MM.1S (cell line): ENCODE results near the gene ASTN1.

Source experiments
- EZH2 ChIP-seq: fragments of 300-600 bp; sonication (generic); optimal IDR thresholded peaks from 2 replicates; pipeline ENCODE3; 2017; ENCODE audit warnings: low read depth, mild to moderate bottlenecking, antibody characterized with exemption, low read length, mixed read lengths
- TF ChIP-seq, protein P1 (sequence below): fragments of 300-600 bp; sonication (generic); IDR thresholded peaks from 2 replicates; pipeline ENCODE4 v1.5.1; 2016; ENCODE audit warnings: antibody characterized with exemption, low read length, mixed read lengths

- TF ChIP-seq, protein P1, sequence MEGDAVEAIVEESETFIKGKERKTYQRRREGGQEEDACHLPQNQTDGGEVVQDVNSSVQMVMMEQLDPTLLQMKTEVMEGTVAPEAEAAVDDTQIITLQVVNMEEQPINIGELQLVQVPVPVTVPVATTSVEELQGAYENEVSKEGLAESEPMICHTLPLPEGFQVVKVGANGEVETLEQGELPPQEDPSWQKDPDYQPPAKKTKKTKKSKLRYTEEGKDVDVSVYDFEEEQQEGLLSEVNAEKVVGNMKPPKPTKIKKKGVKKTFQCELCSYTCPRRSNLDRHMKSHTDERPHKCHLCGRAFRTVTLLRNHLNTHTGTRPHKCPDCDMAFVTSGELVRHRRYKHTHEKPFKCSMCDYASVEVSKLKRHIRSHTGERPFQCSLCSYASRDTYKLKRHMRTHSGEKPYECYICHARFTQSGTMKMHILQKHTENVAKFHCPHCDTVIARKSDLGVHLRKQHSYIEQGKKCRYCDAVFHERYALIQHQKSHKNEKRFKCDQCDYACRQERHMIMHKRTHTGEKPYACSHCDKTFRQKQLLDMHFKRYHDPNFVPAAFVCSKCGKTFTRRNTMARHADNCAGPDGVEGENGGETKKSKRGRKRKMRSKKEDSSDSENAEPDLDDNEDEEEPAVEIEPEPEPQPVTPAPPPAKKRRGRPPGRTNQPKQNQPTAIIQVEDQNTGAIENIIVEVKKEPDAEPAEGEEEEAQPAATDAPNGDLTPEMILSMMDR = no peak
- no peak for TF ChIP-seq EZH2
Measured at GRCh38 chr1:176816232-176816631, 348.3 kb downstream of the ASTN1 start.
